Esophagus mucosa (tissue), 1 donor: ENCODE data around the gene ZNF93. TPM values are rescaled to one million over a fixed set of nuclear protein-coding genes. Genes with fewer than 3 reads are reported as not detected.
"Not testable (repeated sequence)": the region's sequence is repeated elsewhere in the genome, so short reads cannot be mapped to it uniquely, and the experiment has no call there.

Source experiments
- ATAC-seq: fragments of 200-7000 bp; cut with Tn5 transposase; one replicate; pipeline ENCODE4 v1.9.1; 2020
- total RNA-seq: library from RNA; stranded (reverse); gene quantifications from one replicate; pipeline ENCODE4 v1.2.4, GENCODE V29; 2023
- donor health status: DM: yes; HTN: yes; CAD: no.

Gene ZNF93
- total RNA-seq: 2.6 TPM

DNA sequence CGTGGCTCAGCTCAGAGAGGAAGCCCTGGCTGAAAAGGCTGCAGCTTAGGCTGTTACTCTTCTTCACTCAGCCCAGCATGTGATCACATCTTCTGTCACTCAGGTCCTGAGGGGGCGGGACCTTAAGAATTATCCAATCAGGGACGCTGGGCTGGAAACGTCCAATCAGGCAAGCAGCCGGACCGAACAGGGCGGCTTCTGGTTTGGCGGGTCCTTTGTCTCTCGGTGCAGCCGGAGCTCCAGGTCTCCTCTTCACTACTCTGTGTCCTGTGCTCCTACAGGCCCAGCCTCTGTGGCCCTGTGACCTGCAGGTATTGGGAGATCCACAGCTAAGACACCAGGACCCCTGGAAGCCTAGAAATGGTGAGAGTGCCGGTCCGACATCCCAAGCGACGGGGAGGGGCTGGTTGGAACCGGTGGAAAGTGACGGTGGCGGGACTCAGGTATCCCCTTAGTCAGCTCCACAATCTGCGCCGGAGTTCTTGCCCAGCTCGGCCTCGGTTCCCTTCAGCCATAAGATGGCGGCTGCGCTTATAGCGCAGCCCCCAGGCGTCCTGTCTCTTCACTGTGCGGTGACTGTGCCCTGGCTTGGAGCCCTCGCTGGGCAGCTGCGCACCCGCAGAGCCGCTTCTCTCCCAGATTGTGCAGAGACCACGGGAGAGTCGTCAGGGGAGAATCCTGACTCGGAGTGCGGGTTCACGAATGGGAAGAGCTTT is at the start of gene ZNF93:
Gene ZNF93 (plus strand): TSS at position 218 of the 716 bp plus-strand sequence. CDS start 143 bp downstream, at position 361.
- peak; percentile 99 for ATAC-seq

DNA sequence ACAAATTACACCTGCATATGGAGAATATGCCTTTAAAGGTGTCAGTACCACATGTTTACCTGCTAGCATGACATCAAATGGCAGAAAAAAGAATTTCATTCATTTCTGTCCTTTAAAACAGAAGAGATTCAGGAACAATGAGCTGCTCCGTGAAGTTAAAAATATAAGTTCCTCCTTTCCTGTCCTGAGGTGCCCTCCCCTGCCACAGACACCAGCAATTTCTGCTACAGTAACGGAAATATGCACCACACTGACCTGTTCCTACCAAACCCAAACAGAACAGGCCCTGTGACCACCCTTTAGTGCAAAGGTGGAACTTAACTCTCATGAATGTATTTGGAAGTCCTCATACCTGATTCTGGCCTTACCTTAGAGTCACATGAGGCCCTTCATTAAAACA is 49.0 kb upstream of the ZNF93 start:
- ATAC-seq: not testable (repeated sequence)

DNA sequence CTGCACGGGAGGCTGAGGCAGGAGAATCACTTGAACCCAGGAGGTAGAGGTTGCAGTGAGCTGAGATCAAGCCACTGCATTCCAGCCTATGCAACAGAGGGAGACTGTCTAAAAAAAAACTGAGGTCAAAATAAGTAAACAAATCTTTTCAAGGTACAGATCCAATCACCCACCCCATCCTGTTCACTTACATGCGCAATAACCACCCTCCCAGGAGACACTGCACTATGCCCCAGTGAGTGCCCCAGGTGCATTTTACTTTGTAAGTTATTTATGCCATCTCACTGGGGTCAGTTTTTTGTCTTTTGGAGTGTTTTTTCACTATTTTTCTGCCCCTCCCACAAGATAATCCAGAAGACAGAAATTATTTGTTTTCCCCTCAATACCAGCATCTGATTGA is 42.0 kb upstream of the ZNF93 start:
- no peak for ATAC-seq

DNA sequence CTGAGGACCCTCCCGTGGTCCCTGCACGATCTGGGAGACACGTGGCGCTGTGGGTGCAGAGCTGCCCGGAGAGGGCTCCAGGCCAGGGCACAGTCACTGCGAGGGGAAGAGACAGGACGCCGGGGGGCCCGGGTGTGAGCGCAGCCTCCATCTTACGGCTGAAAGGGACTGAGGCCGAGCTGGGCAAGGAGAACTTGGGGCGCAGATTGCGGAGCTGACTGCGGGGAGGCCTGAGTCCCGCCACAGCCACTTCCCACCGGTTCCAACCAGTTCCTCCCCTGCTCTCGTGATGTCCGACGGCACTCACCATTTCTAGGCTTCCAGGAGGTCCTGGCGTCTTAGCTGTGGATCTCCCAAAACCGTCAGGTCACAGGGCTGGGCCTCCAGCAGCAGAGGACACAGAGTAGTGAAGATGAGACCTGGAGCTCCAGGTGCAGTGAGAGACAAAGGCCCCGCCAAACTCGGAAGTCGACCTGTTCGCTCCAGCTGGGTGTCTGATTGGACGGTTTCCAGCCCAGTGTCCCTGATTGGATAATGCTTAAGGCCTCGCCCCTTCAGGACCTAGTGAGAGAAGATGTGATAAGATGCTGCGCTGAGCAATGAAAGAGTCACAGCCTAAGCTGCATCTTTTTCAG is 39.9 kb upstream of the ZNF93 start:
- no peak for ATAC-seq

DNA sequence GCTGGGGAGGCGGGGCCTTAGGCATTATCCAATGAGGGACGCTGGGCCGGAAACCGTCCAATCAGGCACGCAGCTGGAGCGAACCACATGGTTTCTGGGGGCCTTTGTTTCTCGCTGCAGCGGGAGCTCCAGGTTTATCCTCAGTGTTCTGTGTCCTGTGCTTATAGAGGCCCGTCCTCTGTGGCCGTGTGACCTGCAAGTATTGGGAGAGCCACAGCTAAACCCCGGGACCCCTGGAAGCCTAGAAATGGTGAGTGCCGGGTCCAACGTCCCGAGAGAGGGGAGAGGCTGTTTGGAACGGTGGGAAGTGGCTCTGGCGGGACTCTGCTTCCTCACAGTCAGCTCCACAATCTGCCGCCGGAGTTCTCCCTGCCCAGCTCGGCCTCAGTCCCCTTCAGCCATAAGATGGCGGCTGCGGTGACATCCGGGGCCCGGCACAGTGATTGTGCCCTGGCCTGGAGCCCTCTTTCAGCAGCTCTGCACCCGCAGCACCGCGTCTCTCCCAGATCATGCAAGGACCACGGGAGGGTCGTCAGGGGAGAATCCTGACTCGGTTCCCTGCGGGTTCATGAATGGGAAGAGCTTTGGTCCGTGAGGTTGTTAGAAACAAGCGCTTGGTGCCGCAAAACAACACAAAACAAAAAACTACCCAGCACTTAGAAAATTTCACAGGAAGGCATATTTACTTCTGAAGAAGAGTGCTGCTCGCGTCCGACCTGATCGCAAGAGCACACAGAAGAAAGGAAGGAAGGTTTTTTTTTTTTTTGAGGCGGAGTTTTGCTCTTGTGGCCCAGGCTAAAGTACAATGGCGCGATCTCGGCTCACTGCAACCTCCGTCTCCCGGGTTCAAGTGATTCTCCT is 34.8 kb upstream of the ZNF93 start, which contains the start of gene ZNF253:
Gene ZNF253 (plus strand): TSS at position 133 of the 861 bp plus-strand sequence. CDS start 115 bp downstream, at position 248.
- peak; percentile 100 for ATAC-seq

DNA sequence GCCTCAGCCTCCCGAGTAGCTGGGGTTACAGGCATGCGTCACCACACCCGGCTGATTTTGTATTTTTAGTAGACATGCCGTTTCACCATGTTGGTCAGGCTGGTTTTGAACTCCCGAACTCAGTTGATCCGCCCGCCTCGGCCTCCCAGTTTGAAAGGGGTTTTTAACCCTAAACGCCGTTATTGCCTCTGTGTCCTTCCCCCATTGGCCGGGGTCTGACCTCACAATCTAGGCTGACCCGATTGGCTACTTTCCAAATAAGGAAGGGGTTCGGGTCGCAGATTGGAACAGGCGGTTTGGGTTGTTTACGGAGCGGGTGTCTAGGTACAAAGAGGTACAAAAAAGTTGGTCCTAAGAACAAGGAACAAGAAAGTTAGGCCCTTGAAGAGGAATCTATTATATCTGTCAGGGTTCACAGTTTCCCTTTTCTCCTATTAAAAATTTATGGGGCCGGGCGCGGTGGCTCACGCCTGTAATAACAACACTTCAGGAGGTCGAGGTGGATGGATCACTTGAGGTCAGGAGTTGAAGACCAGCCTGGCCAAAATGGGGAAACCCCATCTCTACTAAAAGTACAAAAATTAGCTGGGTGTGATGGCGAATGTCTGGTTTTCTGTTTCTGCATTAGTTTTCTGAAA is 34.0 kb upstream of the ZNF93 start:
- ATAC-seq: no peak

DNA sequence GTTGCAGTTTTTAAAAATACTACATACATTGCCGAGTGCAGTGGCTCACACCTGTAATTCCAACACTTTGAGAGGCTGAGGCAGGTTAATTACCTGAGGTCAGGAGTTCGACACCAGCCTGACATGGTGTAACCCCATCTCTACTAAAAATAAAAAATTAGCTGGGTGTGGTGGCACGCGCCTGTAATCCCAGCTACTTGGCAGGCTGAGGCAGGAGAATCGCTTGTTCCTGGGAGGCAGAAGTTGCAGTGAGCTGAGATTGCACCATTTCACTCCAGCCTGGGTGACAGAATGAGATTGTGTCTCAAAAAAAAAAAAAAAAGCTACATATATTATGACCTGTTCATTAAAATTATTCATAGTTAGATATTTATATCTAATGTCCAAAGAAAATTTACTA is 30.7 kb upstream of the ZNF93 start:
- not testable (repeated sequence) for ATAC-seq

DNA sequence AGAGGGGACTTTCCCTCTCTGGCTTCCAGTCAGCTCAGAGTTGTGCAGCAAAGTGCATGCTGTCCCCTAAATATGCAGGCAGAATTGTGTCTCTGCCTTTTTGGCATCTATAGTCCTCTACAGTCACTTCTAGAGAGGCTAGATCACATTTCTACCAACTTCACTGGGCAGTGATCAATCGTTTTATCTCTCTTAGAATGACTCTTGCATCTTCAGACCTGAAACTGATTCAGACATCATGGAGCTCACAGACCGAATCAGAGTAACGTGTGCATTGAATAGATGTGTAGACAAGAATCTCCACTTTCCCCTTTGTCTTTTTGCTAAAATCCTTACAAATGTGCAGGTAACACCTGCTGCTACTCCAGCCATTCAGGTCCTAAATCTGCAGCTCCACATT is 28.8 kb upstream of the ZNF93 start:
- no peak for ATAC-seq

DNA sequence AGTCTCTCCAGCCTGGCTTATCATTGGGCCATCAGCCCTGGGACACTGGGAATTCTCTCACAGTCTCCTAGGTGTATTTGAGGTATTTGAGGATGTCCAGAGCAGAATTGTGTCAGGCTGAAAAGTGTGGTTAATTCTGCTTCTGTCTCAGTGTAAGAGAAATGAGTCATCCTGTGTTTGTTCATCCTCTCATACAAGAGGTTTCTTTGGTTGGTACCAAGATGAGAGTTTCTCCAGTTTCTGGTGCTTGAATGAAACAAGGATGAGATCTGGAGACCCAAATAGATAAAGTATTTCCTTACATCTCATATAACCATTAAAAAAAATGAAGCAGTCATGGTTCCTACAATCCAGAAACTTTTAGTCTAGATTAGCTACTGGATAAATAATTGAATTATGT is 27.4 kb upstream of the ZNF93 start:
- ATAC-seq: no peak

DNA sequence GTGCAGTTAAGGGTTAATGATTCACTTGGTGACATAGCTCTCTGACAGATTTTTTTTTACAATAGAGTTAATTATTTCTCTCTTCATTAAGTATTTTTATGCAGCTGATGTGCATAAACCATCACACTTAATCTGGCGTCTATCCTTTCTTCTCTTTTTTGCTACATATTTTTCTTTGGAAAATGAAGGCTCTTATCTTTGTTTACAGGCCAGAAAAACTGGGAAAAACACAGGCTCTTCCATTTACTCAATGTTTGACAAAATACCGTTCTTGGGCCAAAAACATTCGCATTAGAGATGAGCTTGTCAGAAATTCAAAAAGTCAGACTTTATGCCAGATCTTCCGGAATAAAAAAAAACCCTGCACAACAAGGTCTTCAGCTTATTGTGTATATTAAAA is 23.0 kb upstream of the ZNF93 start:
- ATAC-seq: no peak

DNA sequence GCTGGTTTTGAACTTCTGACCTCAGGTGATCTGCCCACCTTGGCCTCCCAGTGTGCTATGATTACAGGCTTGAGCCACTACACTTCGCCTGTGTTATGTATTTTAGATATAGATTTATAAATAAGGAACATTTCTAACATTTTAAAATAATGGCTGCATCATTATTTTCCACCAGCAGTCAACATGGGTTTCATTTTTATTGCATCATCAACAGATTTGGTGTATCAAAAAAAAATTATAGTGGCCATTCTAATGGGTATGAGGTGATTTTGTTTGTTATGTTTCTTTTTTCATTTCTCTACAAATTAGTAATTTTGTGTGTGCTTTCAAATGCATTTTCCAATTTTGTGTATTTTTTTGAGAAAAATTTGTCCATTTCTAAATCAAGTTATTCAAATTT is 16.2 kb upstream of the ZNF93 start:
- no peak for ATAC-seq

DNA sequence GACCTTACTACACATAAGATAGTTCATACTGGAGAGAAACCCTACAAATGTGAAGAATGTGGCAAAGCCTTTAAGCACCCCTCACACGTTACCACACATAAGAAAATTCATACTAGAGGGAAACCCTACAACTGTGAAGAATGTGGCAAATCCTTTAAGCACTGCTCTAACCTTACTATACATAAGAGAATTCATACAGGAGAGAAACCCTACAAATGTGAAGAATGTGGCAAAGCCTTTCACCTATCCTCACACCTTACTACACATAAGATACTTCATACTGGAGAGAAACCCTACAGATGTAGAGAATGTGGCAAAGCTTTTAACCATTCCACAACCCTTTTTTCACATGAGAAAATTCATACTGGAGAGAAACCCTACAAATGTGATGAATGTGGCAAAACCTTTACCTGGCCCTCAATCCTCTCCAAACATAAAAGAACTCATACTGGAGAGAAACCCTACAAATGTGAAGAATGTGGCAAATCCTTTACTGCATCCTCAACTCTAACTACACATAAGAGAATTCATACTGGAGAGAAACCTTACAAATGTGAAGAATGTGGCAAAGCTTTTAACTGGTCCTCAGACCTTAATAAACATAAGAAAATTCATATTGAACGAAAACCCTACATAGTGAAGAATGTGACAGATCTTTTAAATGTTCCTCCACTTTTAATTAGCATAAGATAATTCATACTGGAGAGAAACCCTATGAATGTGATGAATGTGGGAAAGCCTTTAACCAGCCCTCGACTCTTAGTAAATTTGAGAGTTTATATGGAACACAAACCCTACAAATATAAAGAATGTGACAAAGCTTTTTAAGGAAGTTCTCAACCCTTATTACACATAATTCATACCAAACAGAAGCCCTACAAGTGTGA is 8.4 kb upstream of the ZNF93 start:
- ATAC-seq: not testable (repeated sequence)

DNA sequence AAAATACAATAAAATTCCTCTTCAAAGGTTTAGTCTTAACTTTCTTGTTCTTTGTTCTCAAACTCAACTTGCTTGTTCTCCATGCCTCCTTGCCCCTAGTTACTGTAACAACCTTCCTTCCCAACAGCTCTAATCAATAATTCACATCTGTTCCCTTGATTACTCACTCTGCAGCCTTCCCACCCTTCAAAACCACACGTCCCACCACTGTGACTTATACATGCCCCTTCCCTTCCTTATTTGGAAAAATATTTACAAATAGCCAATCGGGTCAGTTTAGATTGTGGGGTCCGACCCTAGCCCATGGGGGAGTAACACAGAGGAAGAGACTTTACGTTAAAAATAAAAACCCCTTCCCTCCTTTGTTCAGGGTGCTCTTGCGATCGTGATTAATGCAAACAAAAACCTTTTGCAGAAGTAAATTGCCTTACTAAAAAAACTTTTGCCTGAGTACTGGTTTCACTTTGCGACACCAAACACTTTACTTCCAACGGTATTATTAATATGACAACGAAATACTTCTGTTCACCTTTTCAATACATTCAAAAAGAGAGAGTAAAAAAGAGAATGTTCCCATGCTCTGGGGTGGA is 512 bp upstream of the ZNF93 start:
- no peak for ATAC-seq

DNA sequence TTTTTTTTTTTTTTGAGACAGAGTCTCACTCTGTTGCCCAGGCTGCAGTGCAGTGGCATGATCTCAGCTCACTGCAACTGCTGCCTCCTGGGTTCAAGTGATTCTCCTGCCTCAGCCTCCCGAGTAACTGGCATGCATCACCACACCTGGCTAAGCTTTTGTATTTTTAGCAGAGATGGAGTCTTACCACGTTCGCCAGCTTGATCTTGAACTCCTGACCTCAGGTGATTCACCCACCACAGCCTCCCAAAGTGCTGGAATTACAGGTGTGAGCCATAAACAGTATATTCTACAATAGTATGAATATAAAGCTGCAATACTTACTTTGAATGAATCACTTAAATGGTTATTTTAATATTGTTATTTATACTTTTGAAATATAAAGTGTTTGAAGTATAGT is 6.8 kb downstream of the ZNF93 start:
- ATAC-seq: not testable (repeated sequence)

DNA sequence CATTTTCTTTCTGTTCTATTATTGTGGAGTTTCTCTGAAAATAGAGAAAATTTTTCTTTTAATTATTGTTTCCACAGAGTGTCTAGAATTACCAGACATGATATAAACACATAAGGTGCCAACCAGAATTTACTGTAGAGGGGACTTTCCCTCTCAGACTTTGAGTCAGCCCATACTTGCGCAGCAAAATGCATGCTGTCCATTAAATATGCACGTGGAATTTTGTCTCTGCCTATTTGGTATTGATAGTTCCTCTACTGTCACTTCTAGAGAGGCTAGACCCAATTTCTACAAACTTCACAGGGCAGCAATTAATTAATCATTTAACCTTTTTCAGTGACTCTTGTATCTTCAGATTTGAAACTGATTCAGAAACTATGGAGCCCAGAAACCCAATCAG is 8.9 kb downstream of the ZNF93 start:
- no peak for ATAC-seq

DNA sequence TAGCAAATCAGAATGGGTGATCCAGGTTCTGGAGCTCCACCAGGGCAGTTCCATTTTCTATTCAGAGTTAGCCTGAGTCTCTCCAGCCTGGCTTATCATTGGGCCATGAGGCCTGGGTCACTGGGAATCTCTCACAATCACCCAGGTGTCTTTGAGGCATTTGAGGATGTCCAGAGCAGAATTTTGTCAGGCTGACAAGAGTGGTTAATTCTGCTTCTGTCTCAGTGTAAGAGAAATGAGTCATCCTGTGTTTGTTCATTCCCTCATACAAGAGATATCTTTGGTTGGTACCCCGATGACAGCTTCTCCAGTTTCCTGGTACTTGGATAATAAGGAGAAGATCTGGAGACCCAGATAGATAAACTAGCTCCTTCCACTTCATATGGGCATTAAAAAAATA is 10.4 kb downstream of the ZNF93 start:
- no peak for ATAC-seq

DNA sequence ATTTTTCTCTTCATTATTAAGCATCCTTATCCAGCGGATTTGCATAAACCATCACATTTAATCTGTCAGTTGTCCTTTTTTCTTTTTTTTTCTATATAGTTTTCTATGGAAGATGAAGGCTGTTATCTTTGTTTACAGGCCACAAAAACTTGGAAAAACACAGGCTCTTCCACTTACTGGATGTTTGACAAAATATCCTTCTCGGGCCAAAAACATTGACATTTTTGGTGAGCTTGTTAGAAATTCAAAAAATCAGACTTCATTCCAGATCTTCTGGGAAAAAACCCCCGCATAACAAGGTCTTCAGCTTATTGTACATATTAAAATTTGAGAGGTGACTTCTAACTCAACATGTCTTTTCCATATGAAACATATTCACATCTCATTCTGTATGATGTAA is 13.8 kb downstream of the ZNF93 start:
- ATAC-seq: no peak

DNA sequence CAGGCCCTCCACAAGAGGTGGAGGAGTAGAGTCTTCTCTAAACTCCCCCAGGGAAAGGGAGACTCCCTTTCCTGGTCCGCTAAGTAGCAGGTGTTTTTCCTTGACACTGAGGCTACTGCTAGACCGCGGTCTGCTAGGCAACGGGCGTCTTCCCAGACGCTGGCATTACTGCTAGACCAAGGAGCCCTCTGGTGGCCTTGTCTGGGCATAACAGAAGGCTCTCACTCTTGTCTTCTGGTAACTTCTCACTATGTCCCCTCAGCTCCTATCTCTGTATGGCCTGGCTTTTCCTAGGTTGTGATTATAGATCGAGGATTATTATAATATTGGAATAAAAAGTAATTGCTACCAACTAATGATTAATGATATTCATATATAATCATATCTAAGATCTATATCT is 29.7 kb downstream of the ZNF93 start:
- not testable (repeated sequence) for ATAC-seq

DNA sequence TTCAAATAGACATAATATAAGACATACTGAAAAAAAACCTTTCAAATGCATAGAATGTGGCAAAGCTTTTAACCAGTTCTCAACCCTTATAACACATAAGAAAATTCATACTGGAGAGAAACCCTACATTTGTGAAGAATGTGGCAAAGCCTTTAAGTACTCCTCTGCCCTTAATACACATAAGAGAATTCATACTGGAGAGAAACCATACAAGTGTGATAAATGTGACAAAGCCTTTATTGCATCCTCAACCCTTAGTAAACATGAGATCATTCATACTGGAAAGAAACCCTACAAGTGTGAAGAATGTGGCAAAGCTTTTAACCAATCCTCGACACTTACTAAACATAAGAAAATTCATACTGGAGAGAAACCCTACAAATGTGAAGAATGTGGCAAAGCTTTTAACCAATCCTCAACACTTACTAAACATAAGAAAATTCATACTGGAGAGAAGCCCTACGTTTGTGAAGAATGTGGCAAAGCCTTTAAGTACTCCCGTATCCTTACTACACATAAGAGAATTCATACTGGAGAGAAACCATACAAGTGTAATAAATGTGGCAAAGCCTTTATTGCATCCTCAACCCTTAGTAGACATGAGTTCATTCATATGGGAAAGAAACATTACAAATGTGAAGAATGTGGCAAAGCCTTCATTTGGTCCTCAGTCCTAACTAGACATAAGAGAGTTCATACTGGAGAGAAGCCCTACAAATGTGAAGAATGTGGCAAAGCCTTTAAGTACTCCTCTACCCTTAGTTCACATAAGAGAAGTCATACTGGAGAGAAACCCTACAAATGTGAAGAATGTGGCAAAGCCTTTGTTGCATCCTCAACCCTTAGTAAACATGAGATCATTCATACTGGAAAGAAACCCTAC is 32.9 kb downstream of the ZNF93 start:
- not testable (repeated sequence) for ATAC-seq

DNA sequence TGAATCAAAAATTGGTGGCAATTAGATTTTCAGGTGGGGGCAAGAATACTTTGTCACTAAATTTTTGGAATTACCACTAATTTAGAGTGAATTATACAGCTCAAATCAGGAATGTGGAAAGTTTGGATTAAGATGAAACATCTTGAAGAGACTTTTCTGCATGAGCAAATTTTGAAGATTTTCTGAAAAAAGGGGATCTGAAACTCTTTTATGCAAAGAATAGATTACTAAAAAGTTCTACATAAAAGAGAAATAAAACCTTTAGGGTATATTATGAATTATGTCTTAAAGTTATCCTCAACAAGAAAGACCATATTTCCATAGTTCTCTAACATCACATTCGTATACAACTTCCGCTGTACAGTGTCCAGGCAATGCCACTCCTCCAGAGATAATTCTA is 36.7 kb downstream of the ZNF93 start:
- ATAC-seq: no peak
